ENCODE results near the gene PGAP1.

The PGAP1 gene

GRCh38 chr2:196926562-196927375, at the start of gene PGAP1:
Gene PGAP1 (minus strand): TSS chr2:196926707. CDS start chr2:196926616, 91 bp downstream.
- DNase-seq, result peak; percentile 90

DNA sequence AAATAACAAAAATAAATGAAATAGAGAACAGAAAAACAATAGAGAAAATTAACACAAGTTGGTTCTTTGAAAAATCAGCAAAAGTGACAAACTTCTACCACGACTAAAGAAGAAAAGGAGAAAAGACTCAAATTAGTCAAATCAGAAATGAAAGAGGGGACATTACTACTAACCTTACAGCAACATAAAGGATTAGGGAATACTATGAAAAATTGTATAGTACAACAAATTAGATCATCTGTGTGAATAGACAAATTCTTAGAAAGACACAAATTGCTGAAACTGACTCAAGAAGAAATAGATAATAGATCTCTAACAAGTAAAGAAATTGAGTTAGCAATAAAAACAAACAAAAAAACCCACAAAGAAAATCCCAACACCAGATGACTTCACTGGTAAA, 48.5 kb upstream of the PGAP1 start:
- no peak for DNase-seq

- DNase-seq, result no peak
These were observed 45.2 kb upstream of the PGAP1 start for GRCh38 chr2:196971574-196972279.

- DNase-seq, result no peak
These were observed 43.6 kb upstream of the PGAP1 start for GRCh38 chr2:196970099-196970498.

GRCh38 chr2:196968516-196968915, 42.0 kb upstream of the PGAP1 start:
- no peak for DNase-seq

- DNase-seq, result no peak
These were observed 41.3 kb upstream of the PGAP1 start for GRCh38 chr2:196967775-196968174.

DNA sequence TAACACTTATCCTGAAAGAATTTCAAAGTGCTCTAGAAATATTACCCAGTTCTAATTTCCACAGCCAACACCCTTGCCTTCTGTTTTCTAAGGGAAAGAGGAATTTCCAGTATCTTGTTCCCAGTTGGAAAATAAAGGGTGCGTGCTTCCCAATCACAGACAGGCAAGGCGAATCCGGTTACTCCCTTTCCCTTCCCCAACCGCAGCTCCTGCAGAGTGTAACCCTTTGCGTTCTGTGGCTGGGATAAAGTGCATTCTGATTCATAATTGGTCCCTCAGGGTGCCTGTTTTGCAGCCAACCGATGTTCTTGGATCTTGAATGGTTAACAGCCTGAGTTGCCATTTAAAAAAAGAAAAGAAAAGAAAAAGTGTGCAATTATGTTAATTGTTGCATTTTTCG, 40.6 kb upstream of the PGAP1 start:
- DNase-seq, result no peak

GRCh38 chr2:196966061-196966460, 39.6 kb upstream of the PGAP1 start:
- DNase-seq, result no peak

DNA sequence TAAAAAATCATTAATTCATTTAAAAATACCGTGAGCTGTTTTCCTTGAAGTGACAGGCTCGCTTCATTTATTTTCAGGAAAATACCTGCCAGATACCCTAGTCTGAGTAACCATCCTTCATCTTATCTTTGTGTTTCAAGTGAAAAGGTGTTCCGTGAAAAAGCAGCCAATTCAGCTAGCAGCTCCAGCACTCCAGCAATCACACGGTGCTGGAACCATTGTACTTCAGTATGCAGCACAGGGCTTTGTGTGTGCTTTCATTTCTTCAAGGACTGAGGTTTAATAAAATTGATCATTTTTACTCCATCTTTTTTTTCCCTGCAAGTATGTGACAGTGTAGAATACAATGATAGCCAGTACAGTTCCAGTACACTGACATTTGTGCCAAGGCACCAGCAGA, 39.1 kb upstream of the PGAP1 start:
- DNase-seq, result no peak

GRCh38 chr2:196963961-196964360, 37.5 kb upstream of the PGAP1 start:
- DNase-seq, result no peak

GRCh38 chr2:196963043-196963442, 36.5 kb upstream of the PGAP1 start:
- DNase-seq, result no peak

DNA sequence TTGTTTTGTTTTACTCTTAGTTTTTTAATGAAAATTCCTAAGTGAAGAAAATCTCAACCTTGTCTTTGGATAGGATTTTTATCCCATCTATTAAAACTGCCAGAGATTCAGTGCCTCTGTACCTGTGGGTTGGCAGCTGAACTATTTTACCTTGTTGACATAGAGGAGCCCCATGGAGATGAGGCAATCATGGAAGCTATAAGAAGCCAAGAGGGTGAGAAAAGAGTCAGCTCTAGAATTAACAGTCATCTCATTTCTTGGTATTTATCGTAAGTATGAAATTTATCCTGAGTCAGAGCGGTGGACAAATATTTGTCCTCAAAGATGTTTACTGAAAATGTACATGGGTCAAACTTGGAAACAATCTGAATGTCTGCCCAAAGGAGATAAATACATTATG, 35.8 kb upstream of the PGAP1 start:
- DNase-seq, result no peak

- DNase-seq, result no peak
These were observed 35.4 kb upstream of the PGAP1 start for GRCh38 chr2:196961889-196962288.

- DNase-seq, result no peak
These were observed 33.3 kb upstream of the PGAP1 start for GRCh38 chr2:196959734-196960338.

GRCh38 chr2:196959281-196959680, 32.8 kb upstream of the PGAP1 start:
- DNase-seq, result no peak

DNA sequence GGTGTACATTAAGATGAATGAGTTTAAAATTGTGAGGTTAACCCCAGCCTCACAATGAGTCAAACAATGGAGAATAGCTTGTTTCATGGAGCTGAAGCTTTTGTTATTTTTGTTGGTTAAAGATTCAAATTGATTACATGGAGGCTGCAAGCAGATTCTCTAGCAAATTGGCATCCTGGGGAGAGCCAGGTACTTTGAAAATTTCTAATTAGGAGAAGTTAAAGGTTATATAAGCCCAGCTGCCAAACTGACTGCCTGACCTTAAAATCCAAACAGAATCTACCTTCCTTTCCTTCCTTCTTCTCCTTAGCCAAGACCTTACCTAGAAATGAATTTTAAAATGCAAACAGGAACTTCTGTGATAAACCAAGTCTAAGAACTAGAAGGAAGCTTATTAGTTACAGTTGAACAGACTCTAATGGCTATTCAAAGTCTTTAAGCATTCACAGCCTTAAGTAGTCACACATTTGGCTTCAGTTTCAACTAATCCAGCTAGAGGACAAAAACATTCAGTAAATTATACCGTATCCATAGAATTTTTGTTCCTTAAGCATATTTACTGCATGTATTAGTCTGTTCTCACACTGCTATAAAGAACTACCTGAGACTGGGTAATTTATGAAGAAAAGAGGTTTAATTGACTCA, 31.5 kb upstream of the PGAP1 start:
- DNase-seq, result no peak

- no peak for DNase-seq
These were observed 30.9 kb upstream of the PGAP1 start for GRCh38 chr2:196957442-196957841.

DNA sequence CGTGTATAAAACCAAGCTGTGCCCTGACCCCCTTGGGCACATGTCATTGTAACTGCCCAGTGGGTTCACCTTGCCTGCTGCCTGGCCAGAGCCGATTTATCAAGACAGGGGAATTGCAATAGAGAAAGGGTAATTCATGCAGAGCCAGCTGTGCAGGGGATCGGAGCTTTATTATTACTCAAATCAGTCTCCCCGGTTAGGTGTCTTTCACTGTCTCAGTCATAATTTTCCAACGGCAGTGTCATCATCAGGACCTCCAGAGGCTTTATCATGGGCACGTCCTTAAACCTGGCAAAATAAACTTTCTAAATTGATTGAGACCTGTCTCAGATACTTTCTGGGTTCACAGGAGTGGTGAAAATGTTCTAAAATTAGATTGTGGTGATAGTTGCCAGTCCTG, 29.6 kb upstream of the PGAP1 start:
- no peak for DNase-seq

- no peak for DNase-seq
These were observed 28.5 kb upstream of the PGAP1 start for GRCh38 chr2:196955036-196955435.

- DNase-seq, result no peak
These were observed 27.5 kb upstream of the PGAP1 start for GRCh38 chr2:196954001-196954400.

- DNase-seq, result no peak
These were observed 26.4 kb upstream of the PGAP1 start for GRCh38 chr2:196952936-196953335.

DNA sequence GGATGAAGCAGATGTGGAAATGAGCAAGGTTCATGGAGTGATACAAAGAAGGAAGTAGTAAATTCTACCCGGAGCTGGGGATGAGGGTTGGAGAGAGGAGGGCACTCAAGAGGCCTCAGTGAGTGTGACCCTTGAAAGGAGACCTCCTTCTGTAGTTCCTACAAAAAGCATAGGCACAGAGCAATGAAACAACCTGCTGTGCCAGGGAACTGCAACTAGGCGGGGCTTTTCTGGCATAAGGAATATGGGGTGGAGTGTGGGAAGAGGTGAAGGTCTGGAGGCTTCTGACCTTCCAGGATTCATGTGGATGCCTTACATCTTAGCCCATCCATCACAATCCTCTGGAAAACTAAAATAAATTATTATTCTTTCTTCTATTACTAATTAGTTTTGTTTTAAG, 25.5 kb upstream of the PGAP1 start:
- DNase-seq, result no peak

- DNase-seq, result no peak
These were observed 22.6 kb upstream of the PGAP1 start for GRCh38 chr2:196949116-196949515.

GRCh38 chr2:196944570-196944969, 18.1 kb upstream of the PGAP1 start:
- DNase-seq, result no peak

Measured in T1000 (cell line).